Stimulated activated CD4-positive, alpha-beta T cell treated with anti-CD3 and anti-CD28 coated beads, TNF-alpha, amount 100 ng/mL, for 48 hours (primary cell): ENCODE results near the gene GALNT13.

Source experiments
- DNase-seq, 3 donors: peaks; one replicate each; pipeline ENCODE4 v3.0.0-alpha.2; 2020; ENCODE audit warnings: low read depth in 3 of 3

The GALNT13 gene

DNA sequence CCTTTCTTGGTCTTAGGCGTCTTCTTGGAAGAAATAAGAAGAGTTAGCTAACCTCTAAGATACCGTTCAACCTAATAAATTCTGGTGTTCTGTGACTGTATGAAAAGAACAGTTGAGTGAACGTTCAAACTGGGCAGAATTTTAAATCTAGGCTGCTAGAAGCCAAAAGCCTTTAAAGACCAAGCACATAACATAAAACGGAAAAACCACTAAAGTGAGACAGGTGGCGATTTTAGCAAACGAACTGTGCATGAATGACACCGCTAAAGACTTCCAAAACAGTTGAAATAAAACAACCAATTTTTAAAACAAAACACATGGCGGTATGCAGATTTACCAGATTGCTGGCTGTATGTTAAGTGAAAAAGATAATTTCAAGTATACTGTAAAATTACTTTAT, 73.1 kb downstream of the GALNT13 start:
- DNase-seq: no peak

DNA sequence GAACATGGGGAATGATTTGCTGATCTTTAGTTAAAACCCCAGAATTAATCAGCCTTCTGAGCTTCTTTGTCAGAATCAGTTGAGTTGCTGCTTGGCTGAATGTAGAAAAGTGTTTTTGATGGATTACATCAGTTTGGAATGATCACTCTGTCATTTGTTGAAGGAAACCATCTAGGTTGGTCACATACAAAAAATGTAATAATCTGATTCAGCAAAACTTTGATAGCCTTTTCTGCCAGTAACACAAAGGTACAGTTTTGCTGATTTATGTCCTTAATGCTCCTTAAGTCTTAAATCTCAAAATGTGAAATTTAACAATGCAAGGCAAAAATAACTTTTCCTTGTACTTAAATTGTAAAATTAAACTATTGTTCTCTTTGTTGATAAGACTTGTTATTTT, 74.3 kb downstream of the GALNT13 start:
- no peak for DNase-seq

DNA sequence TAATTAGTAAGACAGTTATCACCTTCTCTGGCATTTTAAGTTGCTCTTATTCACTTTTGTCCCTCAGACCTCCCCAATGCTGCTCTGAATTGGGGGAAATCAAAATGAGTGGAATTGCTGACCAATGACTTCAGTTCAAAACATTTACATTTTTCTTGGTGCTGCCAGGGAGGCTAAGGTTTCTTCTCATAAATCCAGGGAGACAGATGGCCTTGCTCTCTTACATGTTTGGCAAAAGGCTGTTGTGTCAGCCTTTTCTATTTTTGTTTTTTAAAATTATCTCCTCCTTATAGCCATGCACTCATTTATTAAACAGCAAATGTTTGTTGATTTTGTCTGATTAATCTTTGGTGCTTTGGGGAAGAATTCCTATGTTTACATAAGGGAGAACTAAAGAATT, 82.0 kb downstream of the GALNT13 start:
- DNase-seq: no peak

DNA sequence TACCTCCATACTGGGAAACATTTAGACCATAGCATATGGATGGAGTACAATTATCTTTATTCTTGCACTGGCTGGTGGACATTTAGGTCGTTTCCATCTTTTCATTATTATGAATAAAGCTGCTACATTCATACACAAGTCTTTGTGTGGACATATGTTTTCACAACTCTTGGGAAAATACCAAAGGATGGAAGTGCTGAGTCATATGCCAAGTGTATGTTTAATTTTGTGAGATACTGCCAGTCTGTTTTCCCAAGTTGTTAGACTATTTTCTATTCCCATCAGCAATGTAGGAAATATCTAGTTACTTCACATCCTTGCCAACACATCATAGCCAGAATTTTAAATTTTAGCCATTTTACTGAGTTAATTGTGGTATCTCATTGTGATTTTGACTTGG, 91.5 kb downstream of the GALNT13 start:
- DNase-seq: no peak

DNA sequence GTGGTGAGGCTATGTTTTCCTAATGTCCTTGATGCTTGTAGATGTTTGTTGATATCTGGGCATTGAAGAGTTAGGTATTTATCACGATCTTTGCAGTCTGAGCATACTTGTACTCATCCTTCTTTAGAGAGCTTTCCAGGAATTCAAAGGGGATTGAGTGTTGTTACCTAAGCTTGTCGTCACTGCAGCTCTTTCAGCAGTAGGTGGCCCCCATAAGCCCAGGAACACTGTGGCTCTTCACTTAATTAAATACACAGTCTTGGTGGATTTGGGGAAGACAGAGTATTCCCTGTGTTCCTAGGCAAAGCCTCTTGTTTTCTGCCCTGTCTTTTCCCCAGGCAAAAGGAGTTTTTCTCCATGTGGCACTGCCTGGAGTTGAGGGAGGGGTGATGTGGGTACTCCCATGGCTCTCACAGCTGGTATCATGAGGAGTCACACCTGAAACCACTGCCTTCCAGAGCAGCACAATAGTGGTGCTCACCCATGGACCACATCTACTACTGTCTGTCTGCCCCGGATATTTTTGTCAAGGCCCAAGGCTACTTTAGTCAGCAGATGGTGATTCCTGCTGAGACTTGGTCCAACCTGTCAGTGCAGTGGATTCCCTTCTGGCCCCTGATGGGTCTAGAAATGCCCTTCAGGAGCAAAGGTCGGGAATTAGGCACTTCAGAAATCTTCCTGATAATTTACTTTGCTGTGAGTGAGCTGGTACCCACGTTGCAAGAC, 95.7 kb downstream of the GALNT13 start:
- no peak for DNase-seq

DNA sequence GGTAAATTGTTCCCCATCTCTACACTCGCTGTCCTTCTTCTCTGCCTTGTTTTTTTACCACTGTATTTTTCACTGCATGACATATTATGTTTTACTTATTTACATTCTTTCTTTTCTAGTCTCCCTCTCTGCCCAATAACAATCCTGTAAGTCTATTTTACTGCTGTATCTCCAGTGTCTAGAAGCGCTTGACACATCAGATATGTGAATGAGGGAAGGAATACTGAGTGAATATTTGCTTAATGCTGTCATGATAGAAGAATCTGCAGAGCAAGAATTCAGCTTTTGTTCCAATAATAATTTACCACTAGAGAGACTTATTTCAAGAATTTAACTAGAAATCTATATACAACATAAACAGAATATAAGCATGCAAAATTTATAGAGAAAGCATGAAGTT, 99.5 kb downstream of the GALNT13 start:
- DNase-seq: no peak

DNA sequence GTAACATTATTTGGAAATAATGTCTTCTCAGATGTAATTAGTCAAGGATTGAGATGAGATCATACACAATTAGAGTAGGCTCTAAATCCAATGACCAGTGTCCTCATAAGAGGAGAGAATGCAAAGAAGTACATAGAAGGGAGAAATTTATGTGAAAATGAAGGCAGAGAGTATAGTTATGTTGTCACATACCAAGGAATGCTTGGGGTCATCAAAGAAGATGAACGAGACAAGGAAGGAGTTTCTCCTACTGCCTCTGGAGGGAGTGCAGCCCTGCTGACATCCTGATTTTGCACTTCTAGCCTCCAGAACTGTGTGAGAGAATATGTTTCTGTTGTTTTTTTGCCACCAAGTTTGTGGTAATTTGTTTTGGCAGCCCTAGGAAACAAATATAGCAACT, 100.1 kb downstream of the GALNT13 start:
- DNase-seq: no peak

DNA sequence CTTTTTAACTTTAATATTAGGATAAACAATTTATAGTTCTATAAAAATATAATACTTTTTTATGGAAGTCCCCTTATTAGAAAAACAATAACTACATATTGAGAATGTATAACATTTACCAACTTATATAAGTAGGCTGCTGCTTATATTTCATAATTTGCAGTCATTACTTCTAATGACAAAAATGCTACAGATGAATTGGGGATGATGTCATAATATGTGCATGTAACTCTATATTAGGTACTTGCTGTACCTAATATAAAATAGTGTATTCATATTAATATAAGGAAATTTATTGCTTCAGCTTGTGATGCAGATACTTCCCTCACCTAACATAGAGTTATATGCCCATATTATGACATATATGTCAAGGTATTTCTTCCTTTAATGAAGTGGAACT, 100.7 kb downstream of the GALNT13 start:
- no peak for DNase-seq

DNA sequence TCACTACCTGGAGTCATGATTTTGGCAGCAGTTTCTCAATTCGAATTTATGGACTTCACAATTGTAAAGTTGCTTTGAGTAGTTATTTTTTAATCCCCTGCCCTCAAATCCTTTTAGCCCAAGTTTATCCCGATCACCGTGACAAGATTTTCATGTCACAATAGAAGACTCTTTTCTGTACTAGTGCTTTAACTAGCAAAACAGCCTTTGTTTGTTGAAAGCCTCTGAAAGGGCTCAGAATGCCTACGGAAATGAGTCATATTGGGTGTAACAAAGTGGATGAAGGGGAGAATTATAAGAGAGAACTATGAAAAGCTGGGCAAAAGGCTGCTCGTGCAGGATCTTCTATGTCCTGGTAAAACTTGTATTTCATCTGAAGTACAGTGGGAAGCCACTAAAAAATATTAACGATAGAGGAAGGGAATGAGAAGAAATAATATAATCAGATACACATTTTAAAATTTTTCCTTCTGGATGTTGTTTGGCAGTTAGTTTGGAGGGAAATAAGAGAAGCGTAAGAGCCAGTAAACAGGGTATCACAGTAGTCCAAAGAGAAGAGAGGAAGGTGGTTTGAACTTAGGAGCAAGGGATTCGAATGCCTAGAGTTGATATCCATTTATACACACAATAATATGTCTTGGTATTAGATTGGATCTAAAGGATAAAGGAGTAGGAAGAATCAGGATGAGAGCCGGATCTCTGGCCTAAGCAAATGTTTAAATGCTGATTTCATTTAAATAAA, 114.9 kb downstream of the GALNT13 start:
- DNase-seq: no peak

DNA sequence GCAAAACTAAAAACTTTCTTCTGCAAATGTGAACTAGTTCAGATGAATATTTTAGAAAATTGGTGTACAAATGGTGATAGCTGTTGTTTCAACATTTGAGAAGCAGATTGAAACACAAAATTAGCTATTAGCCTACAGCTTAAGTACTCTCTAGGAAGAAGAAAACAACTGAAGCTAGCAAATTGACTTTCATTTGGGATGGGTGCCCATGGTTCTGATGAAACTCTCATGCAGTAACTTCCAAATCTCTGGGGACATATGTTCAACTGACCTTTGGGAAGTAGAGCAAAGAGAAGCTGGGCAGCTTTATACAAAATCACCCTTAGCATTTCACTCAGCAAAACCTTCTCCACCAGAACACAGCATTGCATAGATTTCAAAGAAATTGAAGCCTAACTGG, 119.0 kb downstream of the GALNT13 start:
- DNase-seq: no peak

DNA sequence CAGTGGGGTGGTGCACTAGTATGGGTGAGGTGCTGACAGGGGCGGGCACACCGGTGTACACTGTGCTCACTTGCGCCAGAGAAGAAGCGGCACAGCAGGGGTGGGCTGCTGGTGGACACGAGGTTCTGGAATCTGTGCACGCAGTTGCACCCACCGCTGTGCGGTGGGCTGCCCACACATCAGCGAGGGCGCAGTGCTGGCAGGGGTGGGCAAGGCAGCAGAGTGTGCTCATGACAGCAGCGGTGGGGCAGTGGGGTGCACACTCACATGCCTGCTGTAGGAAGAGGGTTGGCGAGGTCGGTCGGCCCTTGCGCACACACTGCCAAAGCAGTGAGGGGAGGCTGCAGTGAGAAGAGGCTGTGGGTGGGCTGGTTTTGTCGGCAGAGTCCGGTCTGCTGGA, 141.8 kb downstream of the GALNT13 start:
- no peak for DNase-seq

DNA sequence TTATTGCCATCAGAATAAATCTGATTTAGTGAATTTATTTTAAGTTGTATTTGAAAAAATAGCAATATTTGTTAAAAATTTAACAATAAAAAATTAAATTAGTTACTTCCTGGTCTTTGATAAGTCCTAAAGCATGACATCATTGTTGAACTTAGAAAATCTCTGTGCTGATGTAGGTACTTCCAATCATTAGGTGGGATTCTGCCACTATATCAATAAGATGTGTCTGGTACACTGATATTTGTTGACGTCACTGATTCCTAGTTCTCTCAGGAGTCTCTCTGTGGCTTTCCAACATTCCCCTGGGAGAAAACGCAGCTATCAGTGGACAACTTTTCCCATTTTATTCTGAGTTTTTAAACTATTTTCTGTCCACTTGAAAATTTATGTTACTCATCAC, 143.5 kb downstream of the GALNT13 start:
- DNase-seq: no peak

DNA sequence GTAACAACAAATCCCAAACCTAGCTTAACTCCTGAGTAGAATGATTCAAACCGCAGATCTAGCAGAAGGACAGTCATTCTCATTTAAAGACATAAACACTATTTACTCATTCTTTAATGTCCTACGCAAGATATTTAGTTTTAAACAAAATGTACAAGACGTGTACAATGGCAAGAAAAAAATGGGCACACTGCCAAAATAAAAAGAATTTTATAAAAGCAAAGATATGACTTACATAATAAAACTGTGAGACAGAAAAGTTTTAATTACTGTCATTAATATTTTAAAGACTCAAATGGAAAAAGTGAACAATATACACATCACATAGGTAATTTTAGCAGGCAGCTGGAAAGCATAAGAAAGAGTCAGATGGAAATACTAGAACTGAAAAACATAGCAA, 157.8 kb downstream of the GALNT13 start:
- DNase-seq: no peak

DNA sequence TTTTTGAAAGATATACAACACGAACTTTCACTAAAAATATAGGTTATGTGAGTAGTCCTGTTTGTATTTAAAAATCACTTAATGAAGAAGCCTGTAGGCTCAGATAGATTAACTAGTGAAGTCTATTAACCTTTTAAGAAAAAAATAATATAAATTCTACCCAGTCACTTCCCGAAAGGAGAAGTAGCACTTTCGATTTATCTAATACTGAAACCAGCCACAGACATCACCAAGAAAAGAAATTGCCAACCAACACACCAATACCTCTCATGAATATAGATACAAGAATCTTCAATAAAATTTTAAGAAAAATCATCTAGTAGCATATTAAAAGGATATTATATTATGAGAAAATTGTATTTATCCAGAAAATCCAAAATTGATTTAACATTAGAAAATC, 160.5 kb downstream of the GALNT13 start:
- DNase-seq: no peak

DNA sequence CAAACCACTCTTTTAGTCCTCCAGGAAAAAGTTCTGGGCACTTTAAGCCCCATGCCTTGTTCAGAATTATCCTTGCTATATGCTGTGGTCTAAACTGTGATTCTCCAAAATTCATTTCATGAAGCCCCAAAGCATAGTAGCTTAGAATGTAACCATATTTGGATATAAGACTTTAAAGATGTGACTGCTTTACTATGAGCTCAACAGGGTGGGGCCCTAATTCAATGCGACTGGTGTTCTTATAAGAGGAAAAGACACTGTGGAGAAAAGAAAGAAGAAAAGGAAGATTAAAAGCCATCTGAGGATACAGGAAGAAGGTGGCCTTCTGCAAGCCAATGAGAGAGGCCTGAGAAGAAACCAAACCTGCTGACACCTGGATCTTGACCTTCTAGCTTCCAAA, 174.8 kb downstream of the GALNT13 start:
- DNase-seq: no peak

DNA sequence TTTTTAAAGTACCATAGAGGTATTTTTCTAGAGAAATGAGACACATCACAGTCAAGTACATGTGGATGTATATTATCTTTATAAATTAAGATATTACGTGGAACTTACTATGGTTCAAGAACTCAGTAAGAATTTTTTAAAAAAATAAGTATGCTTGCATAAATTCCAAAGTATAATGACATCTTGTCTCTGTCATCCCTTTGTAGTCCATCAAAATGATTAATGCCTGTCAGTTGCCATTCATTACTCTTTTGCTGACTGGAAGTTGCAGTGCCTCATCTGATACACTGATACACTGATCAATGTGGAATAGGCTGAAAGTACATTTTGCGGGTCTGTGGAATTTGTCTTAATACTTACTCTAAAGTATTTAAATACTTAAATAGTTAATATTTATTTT, 177.2 kb downstream of the GALNT13 start:
- no peak for DNase-seq

DNA sequence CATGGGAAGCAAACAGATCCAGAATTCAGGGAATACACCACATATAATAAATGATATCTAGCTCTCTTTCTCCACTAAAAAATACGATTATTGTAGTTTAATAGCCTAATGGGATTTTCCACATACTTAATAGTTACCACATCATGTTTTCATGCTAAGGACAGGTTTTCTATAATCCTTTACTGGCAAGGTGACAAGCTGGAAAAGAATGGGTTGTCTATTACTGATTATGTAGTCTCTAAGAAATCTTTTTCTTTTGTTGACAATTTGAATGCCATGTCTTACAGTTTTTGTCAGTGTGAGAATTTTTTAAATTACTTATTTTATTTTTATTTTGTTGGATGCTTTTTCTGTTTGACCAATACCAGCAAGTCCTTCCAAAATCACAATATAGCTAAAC, 177.8 kb downstream of the GALNT13 start:
- no peak for DNase-seq

DNA sequence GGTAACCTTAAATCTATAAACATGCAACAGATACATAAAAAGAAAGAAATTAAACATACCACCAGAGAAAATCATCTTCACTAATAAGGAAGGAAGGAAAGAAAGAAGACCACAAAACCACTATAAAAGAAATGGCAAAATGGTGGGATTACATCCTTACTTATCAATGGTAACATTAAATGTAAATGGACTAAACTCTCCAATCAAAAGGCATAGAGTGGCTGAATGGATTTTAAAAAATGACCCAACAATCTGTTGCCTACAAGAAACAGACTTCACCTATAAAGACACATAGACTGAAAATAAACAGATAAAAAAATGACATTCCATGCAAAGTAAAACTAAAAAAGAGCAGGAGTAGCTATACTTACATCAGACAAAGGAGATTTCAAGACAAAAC, 195.4 kb downstream of the GALNT13 start:
- no peak for DNase-seq

DNA sequence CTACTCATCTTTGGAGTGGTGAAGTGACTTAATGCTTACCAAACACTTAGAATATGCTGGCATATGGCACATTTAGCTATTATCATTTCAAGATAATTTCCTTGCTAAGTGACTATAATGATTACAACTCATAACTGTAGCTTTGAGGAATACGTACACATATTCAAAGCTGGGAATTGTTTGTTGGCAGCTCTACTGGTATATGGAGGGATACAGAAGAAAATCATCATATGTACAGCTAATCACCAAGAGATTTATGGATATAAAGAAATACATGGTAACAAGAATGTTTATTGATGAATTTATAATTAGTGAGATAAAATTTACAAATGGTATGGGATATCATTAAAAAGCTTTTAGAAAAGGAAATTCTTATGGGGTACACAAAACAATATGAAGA, 207.2 kb downstream of the GALNT13 start:
- DNase-seq: no peak

DNA sequence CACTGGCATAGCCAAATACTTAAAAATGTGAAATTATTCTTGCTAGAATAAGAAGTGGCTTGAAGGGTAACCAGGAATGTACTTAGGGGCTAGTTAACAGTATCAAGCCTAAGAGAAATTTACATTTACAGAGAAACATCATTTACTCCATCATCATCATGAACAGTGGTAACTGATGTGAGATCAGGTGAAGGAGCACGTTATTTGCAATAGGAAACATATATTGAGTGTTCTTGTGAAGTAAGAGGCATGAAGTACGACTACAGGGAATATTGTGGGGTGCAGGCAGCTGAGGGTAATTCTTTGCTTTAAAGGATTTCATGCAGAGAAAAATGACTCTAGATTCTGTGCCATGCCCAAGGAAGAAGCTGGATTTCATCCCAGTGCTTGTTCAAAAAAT, 220.8 kb downstream of the GALNT13 start:
- DNase-seq: no peak

DNA sequence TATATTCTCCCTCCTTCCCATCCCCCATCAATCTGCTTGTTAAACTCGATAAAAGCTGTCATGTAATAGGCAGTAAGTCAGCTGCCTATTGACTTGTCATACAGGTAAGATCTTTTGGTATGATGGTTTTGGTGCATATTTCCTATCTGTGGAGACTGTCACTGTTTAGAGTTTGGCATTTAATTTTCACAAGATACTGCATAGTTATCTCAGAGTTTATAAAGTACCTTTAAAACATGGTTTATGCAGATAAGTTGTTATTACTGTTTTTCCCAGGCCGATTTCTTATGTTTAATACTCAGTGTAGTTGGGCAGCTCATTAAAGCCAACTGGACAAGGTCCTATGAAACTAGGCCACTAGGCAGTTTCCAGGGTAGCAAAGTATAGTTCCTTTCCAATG, 222.1 kb downstream of the GALNT13 start:
- no peak for DNase-seq

DNA sequence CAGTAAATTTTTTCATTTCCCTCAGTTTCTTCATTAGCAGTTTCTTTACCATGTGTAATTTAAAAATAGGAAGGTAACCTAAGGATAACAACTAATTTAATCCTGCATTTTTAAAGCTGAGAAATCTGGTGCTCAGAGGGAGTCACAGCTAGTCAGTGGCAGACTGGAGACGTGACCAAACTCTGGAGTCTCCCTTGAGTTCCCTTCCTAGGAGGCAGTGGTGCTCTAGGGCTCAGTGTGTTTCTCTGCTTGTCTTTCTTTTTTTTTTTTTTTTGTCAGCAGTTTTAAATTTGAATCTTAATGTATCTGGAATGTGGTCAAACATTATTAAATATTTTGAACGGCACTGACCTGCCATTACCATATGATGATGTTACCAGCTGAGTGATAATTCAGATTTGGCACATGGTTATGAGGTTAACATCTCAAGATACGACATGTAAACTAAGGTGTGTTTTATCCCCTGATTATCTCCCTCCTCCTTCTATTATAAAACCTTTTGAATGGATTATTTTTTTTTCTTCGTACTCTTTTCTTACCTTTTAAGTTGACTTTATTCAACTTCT, 226.2 kb downstream of the GALNT13 start:
- DNase-seq: no peak

DNA sequence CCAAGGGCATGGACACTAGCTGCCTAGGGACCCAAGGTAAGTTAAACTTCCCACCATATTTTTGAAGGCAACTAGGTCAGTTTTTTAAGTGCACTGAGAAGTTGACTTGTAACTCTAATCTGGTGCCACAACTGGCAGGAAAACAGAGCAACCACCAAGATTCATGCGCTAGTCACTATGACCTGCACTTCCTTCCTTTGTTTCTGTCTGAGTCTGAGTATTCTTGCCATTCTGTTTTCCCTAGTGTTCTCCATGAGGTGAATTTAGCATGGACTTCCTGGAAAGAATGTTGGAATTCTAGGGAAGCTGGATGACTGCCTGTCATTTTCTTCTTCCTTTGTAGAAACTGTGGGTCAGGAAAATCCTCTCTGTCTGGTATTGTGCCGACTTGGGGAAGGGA, 249.0 kb downstream of the GALNT13 start:
- DNase-seq: no peak
